ENCODE measurements around the gene TMEM94. TPM values are rescaled to one million over a fixed set of nuclear protein-coding genes. Genes with fewer than 3 reads are reported as not detected.

TMEM94 gene
- total and polyA plus RNA-seq, 2 experiments from 2014 or later = 43.5 to 53.5 TPM

DNA sequence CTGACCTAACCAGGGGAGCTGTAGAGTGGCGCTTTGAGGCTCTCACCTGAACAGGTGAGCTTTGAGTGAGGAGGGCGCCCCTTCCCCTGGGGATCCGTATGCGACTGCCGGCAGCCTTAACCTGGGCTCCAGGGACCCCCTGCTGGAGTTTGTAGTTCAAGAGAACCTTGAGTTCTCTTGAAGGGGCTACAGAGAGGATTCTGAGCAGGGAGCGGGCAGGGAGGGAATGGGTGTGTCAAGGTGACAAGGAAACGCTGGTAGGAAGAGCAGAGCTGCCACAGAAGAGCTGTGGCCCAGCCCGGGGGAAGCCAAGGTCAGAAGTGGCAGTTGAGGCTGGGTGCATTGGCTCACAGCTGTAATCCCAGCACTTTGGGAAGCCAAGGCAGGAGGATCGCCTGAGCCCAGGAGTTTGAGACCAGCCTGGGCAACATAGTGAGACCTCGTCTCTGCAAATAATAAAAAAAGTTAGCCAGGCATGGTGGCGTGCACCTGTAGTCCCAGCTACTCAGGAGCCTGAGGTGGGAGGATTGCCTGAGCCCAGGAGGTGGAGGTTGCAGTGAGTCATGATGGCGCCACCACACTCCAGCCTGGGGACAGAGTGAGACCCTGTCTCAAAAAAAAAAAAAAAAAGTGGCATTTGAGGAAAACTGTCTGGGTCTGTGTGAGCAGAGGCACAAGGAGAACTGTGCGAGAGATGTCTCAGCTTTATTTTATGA, 70.3 kb downstream of the TMEM94 start:
- Histone ChIP-seq H4K20me1 (ENCODE audit: insufficient read depth, poor library complexity, severe bottlenecking) (peaks cover 12% of the 10 kb centered on the region), H2AFZ (no peak overlapping the region), H3K9me3 (ENCODE audit: low read depth) (no peaks in the 10 kb centered on the region), H3K27ac (peak overlapping the region; percentile 90), H3K36me3 (replicated peaks; ENCODE audit: insufficient read depth, low read depth) (no peaks in the 10 kb centered on the region), H3K27me3 (no peaks in the 10 kb centered on the region), H3K4me1 (ENCODE audit: insufficient read depth) (peaks cover 17% of the 10 kb centered on the region), H3K79me2 (peaks cover 50% of the 10 kb centered on the region), H3K4me3 (peak overlapping the region; percentile 72), H3K9me2 (replicated peaks; ENCODE audit: insufficient read depth) (no peaks in the 10 kb centered on the region), H3K4me2 (peak overlapping the region; percentile 94)
- 32% methylated on average over 13 of the region's 13 CpGs for WGBS (ENCODE audit: low lambda C conversion rate, missing lambda C conversion rate)
- TF ChIP-seq EZH2 (IDR thresholded peaks at IDR 0.05; ENCODE audit: borderline replicate concordance) (no peak), EZH2phosphoT487 (IDR thresholded peaks at IDR 0.05; ENCODE audit: low read depth, severe bottlenecking, unreplicated experiment) (no peak)
- TF ChIP-seq, protein P1, sequence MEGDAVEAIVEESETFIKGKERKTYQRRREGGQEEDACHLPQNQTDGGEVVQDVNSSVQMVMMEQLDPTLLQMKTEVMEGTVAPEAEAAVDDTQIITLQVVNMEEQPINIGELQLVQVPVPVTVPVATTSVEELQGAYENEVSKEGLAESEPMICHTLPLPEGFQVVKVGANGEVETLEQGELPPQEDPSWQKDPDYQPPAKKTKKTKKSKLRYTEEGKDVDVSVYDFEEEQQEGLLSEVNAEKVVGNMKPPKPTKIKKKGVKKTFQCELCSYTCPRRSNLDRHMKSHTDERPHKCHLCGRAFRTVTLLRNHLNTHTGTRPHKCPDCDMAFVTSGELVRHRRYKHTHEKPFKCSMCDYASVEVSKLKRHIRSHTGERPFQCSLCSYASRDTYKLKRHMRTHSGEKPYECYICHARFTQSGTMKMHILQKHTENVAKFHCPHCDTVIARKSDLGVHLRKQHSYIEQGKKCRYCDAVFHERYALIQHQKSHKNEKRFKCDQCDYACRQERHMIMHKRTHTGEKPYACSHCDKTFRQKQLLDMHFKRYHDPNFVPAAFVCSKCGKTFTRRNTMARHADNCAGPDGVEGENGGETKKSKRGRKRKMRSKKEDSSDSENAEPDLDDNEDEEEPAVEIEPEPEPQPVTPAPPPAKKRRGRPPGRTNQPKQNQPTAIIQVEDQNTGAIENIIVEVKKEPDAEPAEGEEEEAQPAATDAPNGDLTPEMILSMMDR (IDR thresholded peaks at IDR 0.05; ENCODE audit: poor library complexity) = no peak
- DNase-seq (ENCODE audit: low spot score) = no peak

DNA sequence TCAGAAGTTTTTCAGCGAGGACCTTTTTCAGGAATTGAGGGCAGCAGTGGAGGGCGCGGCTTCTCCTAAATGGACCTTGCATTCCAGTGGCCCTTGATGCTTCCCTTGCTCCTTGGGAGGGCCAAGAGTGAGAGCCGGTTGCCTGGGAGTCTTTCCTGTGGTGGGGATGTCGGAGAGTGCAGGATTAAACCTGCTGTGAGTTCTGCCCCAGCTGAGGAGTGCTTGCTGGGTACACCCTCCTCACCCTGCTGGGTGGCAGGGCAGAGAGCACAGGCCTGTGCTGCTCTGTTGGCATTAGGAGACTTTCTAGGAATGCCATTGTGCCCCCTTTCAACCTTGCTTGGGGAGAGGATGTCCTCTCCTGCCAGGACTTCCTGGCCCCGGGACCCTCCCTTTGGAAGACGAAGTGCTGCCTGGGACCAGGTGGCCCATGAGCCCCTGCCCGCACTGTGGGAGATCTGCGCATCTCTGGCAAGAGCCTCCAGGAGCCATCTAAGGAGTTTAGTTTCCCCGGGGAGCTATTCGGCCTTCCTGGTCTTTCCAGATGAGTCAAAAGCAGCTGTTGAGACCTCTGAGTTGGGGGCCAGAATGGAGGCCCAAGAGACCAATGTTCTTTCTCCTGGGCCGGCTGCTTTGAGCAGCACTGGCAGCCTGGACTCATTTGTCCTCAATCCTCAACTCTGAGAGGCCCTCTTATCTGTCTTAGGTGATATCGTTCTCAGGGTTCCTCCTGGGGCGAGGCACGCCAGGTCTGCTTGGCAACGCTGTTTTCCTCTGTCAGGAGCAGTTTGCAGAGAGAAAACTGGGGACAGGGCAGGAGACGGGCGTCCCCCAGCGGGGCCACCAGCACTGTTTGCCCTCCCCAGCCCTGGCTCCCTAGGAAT, 74.6 kb downstream of the TMEM94 start:
- no peak overlapping the region for H3K4me3 ChIP-seq
- H3K9me2 ChIP-seq (replicated peaks; ENCODE audit: insufficient read depth) = no peaks in the 10 kb centered on the region
- no peaks in the 10 kb centered on the region for H3K27me3 ChIP-seq
- no peak overlapping the region for H2AFZ ChIP-seq
- 78% methylated on average over 19 of the region's 19 CpGs for WGBS (ENCODE audit: low lambda C conversion rate, missing lambda C conversion rate)
- no peaks in the 10 kb centered on the region for H3K36me3 ChIP-seq (replicated peaks; ENCODE audit: insufficient read depth, low read depth)
- peaks cover 12% of the 10 kb centered on the region for H4K20me1 ChIP-seq (ENCODE audit: insufficient read depth, poor library complexity, severe bottlenecking)
- DNase-seq (ENCODE audit: low spot score) = peak; percentile 65
- H3K27ac ChIP-seq = peak overlapping the region; percentile 95
- TF ChIP-seq EZH2phosphoT487 (IDR thresholded peaks at IDR 0.05; ENCODE audit: low read depth, severe bottlenecking, unreplicated experiment) = no peak
- TF ChIP-seq, protein P1 (IDR thresholded peaks at IDR 0.05; ENCODE audit: poor library complexity) = no peak
- TF ChIP-seq EZH2 (IDR thresholded peaks at IDR 0.05; ENCODE audit: borderline replicate concordance) = no peak
- peaks cover 15% of the 10 kb centered on the region for H3K4me1 ChIP-seq (ENCODE audit: insufficient read depth)
- no peaks in the 10 kb centered on the region for H3K9me3 ChIP-seq (ENCODE audit: low read depth)
- H3K79me2 ChIP-seq = peaks cover 86% of the 10 kb centered on the region
- peak overlapping the region; percentile 64 for H3K4me2 ChIP-seq

DNA sequence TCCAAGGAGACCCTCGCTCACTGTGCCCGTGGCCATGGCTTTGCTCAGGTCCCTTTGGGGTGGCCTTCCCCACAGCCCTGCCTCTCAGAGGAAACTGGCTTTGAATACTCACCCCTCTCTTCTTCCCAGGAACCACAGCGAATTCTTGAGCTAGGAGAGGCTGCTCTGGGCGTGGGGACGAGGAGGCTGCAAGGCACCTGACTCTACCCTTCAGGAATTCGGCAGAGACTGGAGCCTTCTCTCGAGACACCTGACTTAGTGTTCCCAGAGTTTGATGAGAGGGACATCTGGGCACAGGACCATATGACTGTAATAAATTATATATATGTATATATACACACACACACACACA, 75.3 kb downstream of the TMEM94 start:
- peak; percentile 66 for DNase-seq (ENCODE audit: low spot score)
- H3K27ac ChIP-seq = peak overlapping the region; percentile 95

More for the DNA sequence above, 75.3 kb downstream of the TMEM94 start:
- no peaks in the 10 kb centered on the region for H3K27me3 ChIP-seq
- H3K4me2 ChIP-seq = peak overlapping the region; percentile 64
- 69% methylated on average over 7 of the region's 7 CpGs for WGBS (ENCODE audit: low lambda C conversion rate, missing lambda C conversion rate)
- TF ChIP-seq EZH2phosphoT487 (IDR thresholded peaks at IDR 0.05; ENCODE audit: low read depth, severe bottlenecking, unreplicated experiment) (no peak), EZH2 (IDR thresholded peaks at IDR 0.05; ENCODE audit: borderline replicate concordance) (no peak)
- TF ChIP-seq, protein P1 (IDR thresholded peaks at IDR 0.05; ENCODE audit: poor library complexity) = no peak
- peaks cover 20% of the 10 kb centered on the region for H3K4me1 ChIP-seq (ENCODE audit: insufficient read depth)
- H2AFZ ChIP-seq = no peak overlapping the region
- H3K9me2 ChIP-seq (replicated peaks; ENCODE audit: insufficient read depth) = no peaks in the 10 kb centered on the region
- H3K4me3 ChIP-seq = no peak overlapping the region
- H3K9me3 ChIP-seq (ENCODE audit: low read depth) = no peaks in the 10 kb centered on the region
- no peaks in the 10 kb centered on the region for H3K36me3 ChIP-seq (replicated peaks; ENCODE audit: insufficient read depth, low read depth)
- peaks cover 82% of the 10 kb centered on the region for H3K79me2 ChIP-seq
- H4K20me1 ChIP-seq (ENCODE audit: insufficient read depth, poor library complexity, severe bottlenecking) = peaks cover 12% of the 10 kb centered on the region

Data from hepatocyte (in vitro differentiated cells).